C4-2B (cell line): Measurements from ENCODE around the gene PSMB10.

Source experiments
- CTCF ChIP-seq: fragments of 450-650 bp; conservative IDR thresholded peaks from 2 replicates; pipeline ENCODE4 v1.5.1; 2017; ENCODE audit warnings: mild to moderate bottlenecking
- ZFX ChIP-seq: fragments of 450-650 bp; IDR thresholded peaks from 2 replicates; pipeline ENCODE4 v1.6.1; 2017

GRCh38 chr16:67967183-67967957, 30.7 kb upstream of the PSMB10 start:
- TF ChIP-seq ZFX (no peak), CTCF (no peak)
